GM18505 (cell line): ENCODE measurements around the gene WNK2.
A peak's percentile ranks its signal among the peaks of the same experiment; 100 is the strongest.

Experiments
- ATAC-seq: cut with Tn5 transposase; IDR thresholded peaks from one replicate; pipeline ENCODE4 v1.9.1; 2021; ENCODE audit not compliant: unreplicated experiment
- POLR2A ChIP-seq: IDR thresholded peaks from 4 replicates; pipeline ENCODE4 v1.6.1; 2011; ENCODE audit warnings: borderline replicate concordance; ENCODE audit not compliant: insufficient read depth, insufficient read length; ENCODE audit errors: extremely low read depth

The WNK2 gene

GRCh38 chr9:93154293-93154903 lies 29.5 kb upstream of the WNK2 start:
- no peak for ATAC-seq
- no peak for TF ChIP-seq POLR2A

DNA sequence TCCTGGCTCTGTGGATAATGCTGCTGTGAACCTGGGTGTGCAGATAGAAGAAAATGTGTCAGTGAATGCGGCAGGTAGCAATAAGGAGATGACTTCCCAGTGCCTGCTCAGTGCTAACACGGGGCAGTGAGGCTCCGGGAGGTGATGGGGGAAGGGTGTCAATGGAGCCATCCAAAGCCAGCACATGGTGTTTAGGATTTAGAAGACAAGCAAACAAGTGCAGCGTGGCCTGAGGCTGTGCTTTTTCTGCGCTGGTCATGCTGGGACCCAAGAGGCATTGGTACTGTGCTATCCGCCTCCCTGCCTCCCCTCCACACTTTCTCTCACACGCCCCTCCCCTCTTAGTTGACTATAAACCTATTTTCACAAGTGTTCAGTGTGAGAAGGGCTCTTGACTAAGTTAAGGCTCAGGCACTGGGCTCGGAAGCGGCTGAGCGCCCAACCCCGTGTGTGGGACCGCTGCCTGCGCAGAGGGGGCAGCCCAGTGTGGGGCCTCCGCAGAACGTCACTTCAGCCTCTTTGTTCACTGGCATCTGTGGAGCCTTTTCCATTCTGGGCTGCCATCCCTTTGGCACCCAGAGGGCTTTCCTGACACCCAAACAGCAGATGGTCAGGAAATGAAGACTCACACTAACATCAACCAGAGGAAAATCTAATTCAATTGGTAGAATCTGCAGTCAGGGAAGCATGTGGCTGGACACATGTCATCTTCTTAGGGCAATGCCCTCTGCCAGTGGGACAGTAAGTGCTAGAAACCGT lies 28.0 kb upstream of the WNK2 start:
- no peak for ATAC-seq
- no peak for TF ChIP-seq POLR2A

- ATAC-seq, result peak; percentile 64
- no peak for TF ChIP-seq POLR2A
These were observed 27.4 kb upstream of the WNK2 start for GRCh38 chr9:93156475-93157008.

DNA sequence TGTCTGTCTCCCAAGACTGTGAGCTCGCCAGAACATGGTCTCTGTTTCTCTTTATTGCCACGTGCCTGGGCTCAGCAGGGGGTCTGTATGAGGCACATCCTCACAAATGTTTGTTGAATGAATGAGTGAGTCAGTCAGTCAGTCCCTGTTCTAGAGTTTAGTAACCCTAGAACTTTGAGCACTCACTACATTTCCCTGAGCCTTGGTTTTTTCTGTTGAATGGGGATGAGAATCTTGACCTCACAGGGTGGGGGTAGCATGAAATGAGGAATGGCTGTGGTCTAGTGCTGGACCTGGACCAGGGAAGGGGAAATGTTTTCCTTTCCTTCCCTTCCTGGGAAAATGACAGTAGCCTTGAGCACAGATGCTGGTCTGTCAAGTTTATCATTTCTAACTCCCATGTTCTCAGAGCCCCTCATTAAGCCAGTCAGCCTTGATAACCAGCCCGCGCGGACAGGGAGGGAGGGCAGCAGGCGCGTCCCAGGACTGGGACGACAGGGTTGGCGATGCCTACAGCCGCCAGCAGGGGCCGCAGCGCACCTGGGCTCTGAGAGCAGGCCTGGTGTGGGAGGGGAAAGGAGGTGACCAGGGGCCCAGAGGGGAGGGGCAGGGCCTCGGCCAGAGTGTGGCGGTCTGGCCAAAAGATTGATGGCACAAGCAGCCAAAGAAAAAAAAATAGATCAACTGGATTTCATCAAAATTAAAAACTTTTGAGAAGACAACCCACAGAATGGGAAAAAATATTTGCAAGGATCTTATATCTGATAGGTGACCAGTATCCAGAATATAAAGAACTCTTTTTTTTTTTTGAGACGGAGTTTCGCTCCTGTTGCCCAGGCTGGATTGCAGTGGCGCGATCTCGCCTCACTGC lies 24.1 kb upstream of the WNK2 start:
- TF ChIP-seq POLR2A, result no peak
- ATAC-seq, result peak; percentile 59

DNA sequence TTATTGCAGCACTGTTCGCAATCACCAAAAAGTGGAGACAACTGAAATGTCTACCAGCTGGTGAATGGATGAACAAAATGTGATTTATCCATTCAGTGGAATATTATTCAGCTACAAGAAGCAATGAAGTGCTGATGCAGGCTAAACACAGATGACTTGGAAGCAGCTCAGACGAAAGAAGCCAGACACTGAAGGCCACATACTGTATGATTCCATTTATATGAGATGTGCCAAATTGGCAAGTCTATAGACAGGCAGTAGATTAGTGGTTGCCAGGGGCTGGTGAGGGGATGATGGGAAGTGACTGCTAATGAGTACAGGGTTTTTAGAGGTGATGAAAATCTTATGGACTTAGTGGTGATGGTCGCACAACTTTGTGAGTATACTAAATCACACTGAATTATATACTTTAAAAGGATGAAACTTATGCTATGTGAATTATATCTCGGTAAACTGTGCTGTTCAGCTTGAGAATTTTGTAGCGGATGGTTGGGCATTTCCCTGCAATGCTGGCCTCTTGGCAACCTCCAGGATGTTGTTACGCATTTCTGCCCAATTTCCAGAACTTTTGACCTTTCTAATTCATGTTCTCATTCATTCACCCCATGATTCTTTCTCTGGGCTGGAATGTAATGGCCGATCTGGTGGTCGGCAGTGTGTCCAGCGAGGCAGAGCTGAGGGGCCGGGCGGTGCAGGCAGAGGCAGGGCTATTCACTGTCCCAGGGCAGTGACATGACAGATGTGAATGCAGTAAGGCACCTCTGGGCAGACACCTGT lies 22.0 kb upstream of the WNK2 start:
- ATAC-seq, result no peak
- TF ChIP-seq POLR2A, result no peak

DNA sequence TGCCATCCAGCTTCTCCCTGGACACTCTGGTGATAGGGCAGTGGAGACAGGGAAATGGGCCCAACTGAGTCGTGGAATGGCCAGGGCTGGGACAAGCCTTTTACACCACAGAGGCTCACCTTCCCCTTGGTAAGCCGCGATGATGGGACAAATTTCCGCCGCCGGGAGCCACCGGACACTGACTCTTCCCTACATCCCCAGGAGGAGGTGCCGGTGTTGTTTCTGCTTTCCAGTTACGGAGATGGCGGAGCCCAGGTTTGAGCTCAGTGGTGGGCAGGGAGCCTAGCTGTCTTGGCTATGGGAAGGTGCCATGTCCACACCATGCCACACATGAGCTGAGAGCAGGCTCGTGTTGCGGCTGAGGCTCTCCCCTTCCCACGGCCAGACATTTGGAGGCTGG lies 19.9 kb upstream of the WNK2 start:
- ATAC-seq, result no peak

GRCh38 chr9:93166699-93167098 lies 17.2 kb upstream of the WNK2 start:
- TF ChIP-seq POLR2A, result no peak
- no peak for ATAC-seq

More for the DNA sequence above, 19.9 kb upstream of the WNK2 start:
- no peak for TF ChIP-seq POLR2A

- no peak for ATAC-seq
- TF ChIP-seq POLR2A, result no peak
These were observed 16.8 kb upstream of the WNK2 start for GRCh38 chr9:93167185-93167584.

GRCh38 chr9:93167838-93168237 lies 16.1 kb upstream of the WNK2 start:
- TF ChIP-seq POLR2A, result no peak

DNA sequence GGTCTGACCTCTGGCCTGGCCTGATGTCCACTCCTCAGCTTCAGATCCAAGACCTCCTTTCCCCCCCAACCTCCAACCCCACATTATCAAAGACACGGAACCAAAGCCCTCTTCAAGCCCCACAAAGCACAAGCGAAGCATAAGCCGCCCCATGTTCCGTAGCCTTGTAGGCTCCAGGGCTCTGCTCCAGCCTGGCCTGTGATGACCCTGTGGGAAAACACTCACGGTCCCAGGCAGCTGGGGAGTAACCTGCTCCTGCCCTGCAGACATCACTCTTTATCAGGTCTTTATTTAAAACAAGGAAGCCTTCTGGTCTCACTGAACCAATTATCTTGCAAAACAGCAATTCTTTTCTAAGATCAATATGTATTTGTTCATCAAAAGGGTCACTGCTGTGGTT lies 15.4 kb upstream of the WNK2 start:
- no peak for TF ChIP-seq POLR2A
- ATAC-seq, result no peak

More at GRCh38 chr9:93167838-93168237, 16.1 kb upstream of the WNK2 start:
- no peak for ATAC-seq

DNA sequence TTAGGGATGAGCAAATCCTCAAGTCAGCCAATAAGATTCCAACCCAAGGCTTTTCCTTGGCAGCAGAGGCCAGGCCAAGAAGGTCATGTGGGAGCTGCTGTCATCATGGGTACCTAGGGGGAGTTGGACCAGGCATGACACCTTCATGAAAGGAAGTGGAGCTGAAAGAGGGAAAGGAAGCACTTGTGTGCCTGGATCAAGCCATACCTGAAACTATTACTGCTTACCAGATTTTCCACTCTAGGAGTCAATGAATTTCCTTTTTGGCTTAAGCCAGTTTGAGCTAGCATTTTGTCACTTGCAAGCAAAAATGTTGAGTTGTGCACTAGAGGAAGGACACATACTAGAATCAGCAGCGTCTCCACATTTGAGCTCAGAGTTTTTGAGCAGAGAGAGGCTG lies 14.5 kb upstream of the WNK2 start:
- ATAC-seq, result no peak
- no peak for TF ChIP-seq POLR2A

- no peak for TF ChIP-seq POLR2A
- no peak for ATAC-seq
These were observed 13.4 kb upstream of the WNK2 start for GRCh38 chr9:93170571-93170970.

DNA sequence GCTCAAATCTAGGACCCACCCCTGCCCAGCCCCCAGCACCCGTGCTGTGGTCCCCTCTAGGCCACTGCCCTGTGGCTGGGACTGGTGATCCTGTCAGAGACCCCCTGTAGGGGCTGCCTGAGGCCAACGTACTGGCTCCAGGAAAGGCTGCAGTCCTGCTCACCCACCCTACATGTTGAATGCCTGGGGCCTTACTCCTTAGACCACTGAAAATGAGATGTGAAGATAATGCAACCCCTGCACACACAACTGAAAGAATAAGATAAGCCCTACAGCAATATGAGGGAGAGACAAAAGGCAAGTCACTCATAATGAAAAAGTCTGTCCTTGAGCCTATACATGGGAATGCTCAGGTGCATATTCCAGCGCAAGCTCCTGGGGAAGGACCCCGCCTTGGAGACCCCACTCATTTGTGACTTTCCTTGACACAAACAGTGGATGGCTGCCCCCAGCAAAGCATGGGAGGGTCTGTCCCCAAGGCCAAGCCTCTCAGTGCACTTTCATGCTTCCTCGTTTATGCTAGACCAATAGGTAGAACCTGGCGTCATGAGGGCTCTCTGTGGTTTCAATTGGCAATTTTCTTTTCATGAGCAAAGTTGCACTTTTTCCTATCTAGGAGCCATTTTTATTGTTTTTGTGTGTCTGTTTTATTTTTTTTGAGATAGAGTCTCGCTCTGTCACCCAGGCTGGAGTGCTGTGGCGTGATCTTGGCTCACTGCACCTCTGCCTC lies 12.5 kb upstream of the WNK2 start:
- no peak for ATAC-seq
- TF ChIP-seq POLR2A, result no peak
